ENCODE data around the gene MGAT4C. TPM values are rescaled to one million over a fixed set of nuclear protein-coding genes. Genes with fewer than 3 reads are reported as not detected.

Gene MGAT4C
- total RNA-seq, 1 donor from 2014 or later: 1.0 TPM

GRCh38 chr12:86193931-86194330, 62.3 kb downstream of the MGAT4C start:
- H3K4me1 ChIP-seq (ENCODE audit: control insufficient read depth in 3 of 3, insufficient read depth in 3 of 3, low read length in 3 of 3): no peaks in the 10 kb centered on the region
- no peak overlapping the region for H3K9ac ChIP-seq (ENCODE audit: low read depth in 1 of 3, low read length in 3 of 3)
- H3K36me3 ChIP-seq (ENCODE audit: control insufficient read depth in 3 of 3, insufficient read depth in 3 of 3, low read length in 3 of 3): no peaks in the 10 kb centered on the region
- no peaks in the 10 kb centered on the region for H3K9me3 ChIP-seq (ENCODE audit: control insufficient read depth in 3 of 3, low read length in 3 of 3)
- H3K27ac ChIP-seq (ENCODE audit: low read depth, low read length): no peak overlapping the region
- H3K4me3 ChIP-seq (ENCODE audit: low read length in 3 of 3): no peak overlapping the region
- H3K27me3 ChIP-seq (ENCODE audit: control insufficient read depth in 3 of 3, insufficient read depth in 3 of 3, low read length in 3 of 3): no peaks in the 10 kb centered on the region

- no peak overlapping the region for H3K9ac ChIP-seq (ENCODE audit: low read depth in 1 of 3, low read length in 3 of 3)
- H3K27me3 ChIP-seq (ENCODE audit: control insufficient read depth in 3 of 3, insufficient read depth in 3 of 3, low read length in 3 of 3): no peaks in the 10 kb centered on the region
- H3K4me1 ChIP-seq (ENCODE audit: control insufficient read depth in 3 of 3, insufficient read depth in 3 of 3, low read length in 3 of 3): no peaks in the 10 kb centered on the region
- H3K4me3 ChIP-seq (ENCODE audit: low read length in 3 of 3): no peak overlapping the region
- H3K9me3 ChIP-seq (ENCODE audit: control insufficient read depth in 3 of 3, low read length in 3 of 3): no peaks in the 10 kb centered on the region
- H3K27ac ChIP-seq (ENCODE audit: low read depth, low read length): no peak overlapping the region
- H3K36me3 ChIP-seq (ENCODE audit: control insufficient read depth in 3 of 3, insufficient read depth in 3 of 3, low read length in 3 of 3): no peaks in the 10 kb centered on the region
Observed at GRCh38 chr12:86188226-86188625, 68.0 kb downstream of the MGAT4C start.

GRCh38 chr12:86186449-86186848, 69.7 kb downstream of the MGAT4C start:
- Histone ChIP-seq H3K36me3 (ENCODE audit: control insufficient read depth in 3 of 3, insufficient read depth in 3 of 3, low read length in 3 of 3) (no peaks in the 10 kb centered on the region), H3K9ac (ENCODE audit: low read depth in 1 of 3, low read length in 3 of 3) (no peak overlapping the region), H3K27ac (ENCODE audit: low read depth, low read length) (no peak overlapping the region), H3K4me3 (ENCODE audit: low read length in 3 of 3) (no peak overlapping the region), H3K9me3 (ENCODE audit: control insufficient read depth in 3 of 3, low read length in 3 of 3) (no peaks in the 10 kb centered on the region), H3K4me1 (ENCODE audit: control insufficient read depth in 3 of 3, insufficient read depth in 3 of 3, low read length in 3 of 3) (no peaks in the 10 kb centered on the region), H3K27me3 (ENCODE audit: control insufficient read depth in 3 of 3, insufficient read depth in 3 of 3, low read length in 3 of 3) (no peaks in the 10 kb centered on the region)

- H3K4me1 ChIP-seq (ENCODE audit: control insufficient read depth in 3 of 3, insufficient read depth in 3 of 3, low read length in 3 of 3): no peaks in the 10 kb centered on the region
- no peaks in the 10 kb centered on the region for H3K27me3 ChIP-seq (ENCODE audit: control insufficient read depth in 3 of 3, insufficient read depth in 3 of 3, low read length in 3 of 3)
- H3K9ac ChIP-seq (ENCODE audit: low read depth in 1 of 3, low read length in 3 of 3): no peak overlapping the region
- no peaks in the 10 kb centered on the region for H3K9me3 ChIP-seq (ENCODE audit: control insufficient read depth in 3 of 3, low read length in 3 of 3)
- H3K36me3 ChIP-seq (ENCODE audit: control insufficient read depth in 3 of 3, insufficient read depth in 3 of 3, low read length in 3 of 3): no peaks in the 10 kb centered on the region
- no peak overlapping the region for H3K27ac ChIP-seq (ENCODE audit: low read depth, low read length)
- H3K4me3 ChIP-seq (ENCODE audit: low read length in 3 of 3): no peak overlapping the region
Observed at GRCh38 chr12:86179855-86180254, 76.3 kb downstream of the MGAT4C start.

GRCh38 chr12:86174188-86174587, 82.0 kb downstream of the MGAT4C start:
- no peak overlapping the region for H3K9ac ChIP-seq (ENCODE audit: low read depth in 1 of 3, low read length in 3 of 3)
- no peaks in the 10 kb centered on the region for H3K9me3 ChIP-seq (ENCODE audit: control insufficient read depth in 3 of 3, low read length in 3 of 3)

GRCh38 chr12:86172913-86173443, 83.2 kb downstream of the MGAT4C start:
- Histone ChIP-seq H3K27me3 (ENCODE audit: control insufficient read depth in 3 of 3, insufficient read depth in 3 of 3, low read length in 3 of 3) (no peaks in the 10 kb centered on the region), H3K36me3 (ENCODE audit: control insufficient read depth in 3 of 3, insufficient read depth in 3 of 3, low read length in 3 of 3) (no peaks in the 10 kb centered on the region), H3K4me3 (ENCODE audit: low read length in 3 of 3) (no peak overlapping the region), H3K4me1 (ENCODE audit: control insufficient read depth in 3 of 3, insufficient read depth in 3 of 3, low read length in 3 of 3) (no peaks in the 10 kb centered on the region), H3K27ac (ENCODE audit: low read depth, low read length) (no peak overlapping the region), H3K9me3 (ENCODE audit: control insufficient read depth in 3 of 3, low read length in 3 of 3) (no peaks in the 10 kb centered on the region), H3K9ac (ENCODE audit: low read depth in 1 of 3, low read length in 3 of 3) (no peak overlapping the region)

More at GRCh38 chr12:86174188-86174587, 82.0 kb downstream of the MGAT4C start:
- Histone ChIP-seq H3K36me3 (ENCODE audit: control insufficient read depth in 3 of 3, insufficient read depth in 3 of 3, low read length in 3 of 3) (no peaks in the 10 kb centered on the region), H3K27ac (ENCODE audit: low read depth, low read length) (no peak overlapping the region), H3K4me1 (ENCODE audit: control insufficient read depth in 3 of 3, insufficient read depth in 3 of 3, low read length in 3 of 3) (no peaks in the 10 kb centered on the region), H3K27me3 (ENCODE audit: control insufficient read depth in 3 of 3, insufficient read depth in 3 of 3, low read length in 3 of 3) (no peaks in the 10 kb centered on the region), H3K4me3 (ENCODE audit: low read length in 3 of 3) (no peak overlapping the region)

GRCh38 chr12:86170051-86170450, 86.1 kb downstream of the MGAT4C start:
- H3K27me3 ChIP-seq (ENCODE audit: control insufficient read depth in 3 of 3, insufficient read depth in 3 of 3, low read length in 3 of 3): no peaks in the 10 kb centered on the region
- no peak overlapping the region for H3K9ac ChIP-seq (ENCODE audit: low read depth in 1 of 3, low read length in 3 of 3)
- no peak overlapping the region for H3K27ac ChIP-seq (ENCODE audit: low read depth, low read length)
- H3K9me3 ChIP-seq (ENCODE audit: control insufficient read depth in 3 of 3, low read length in 3 of 3): no peaks in the 10 kb centered on the region
- H3K4me1 ChIP-seq (ENCODE audit: control insufficient read depth in 3 of 3, insufficient read depth in 3 of 3, low read length in 3 of 3): no peaks in the 10 kb centered on the region
- H3K4me3 ChIP-seq (ENCODE audit: low read length in 3 of 3): no peak overlapping the region
- no peaks in the 10 kb centered on the region for H3K36me3 ChIP-seq (ENCODE audit: control insufficient read depth in 3 of 3, insufficient read depth in 3 of 3, low read length in 3 of 3)

- H3K9ac ChIP-seq (ENCODE audit: low read depth in 1 of 3, low read length in 3 of 3): no peak overlapping the region
- no peak overlapping the region for H3K27ac ChIP-seq (ENCODE audit: low read depth, low read length)
- H3K4me3 ChIP-seq (ENCODE audit: low read length in 3 of 3): no peak overlapping the region
- H3K4me1 ChIP-seq (ENCODE audit: control insufficient read depth in 3 of 3, insufficient read depth in 3 of 3, low read length in 3 of 3): no peaks in the 10 kb centered on the region
- H3K36me3 ChIP-seq (ENCODE audit: control insufficient read depth in 3 of 3, insufficient read depth in 3 of 3, low read length in 3 of 3): no peaks in the 10 kb centered on the region
- no peaks in the 10 kb centered on the region for H3K27me3 ChIP-seq (ENCODE audit: control insufficient read depth in 3 of 3, insufficient read depth in 3 of 3, low read length in 3 of 3)
- H3K9me3 ChIP-seq (ENCODE audit: control insufficient read depth in 3 of 3, low read length in 3 of 3): no peaks in the 10 kb centered on the region
Observed at GRCh38 chr12:86158956-86159355, 97.2 kb downstream of the MGAT4C start.

GRCh38 chr12:86154620-86155019, 101.6 kb downstream of the MGAT4C start:
- no peaks in the 10 kb centered on the region for H3K9me3 ChIP-seq (ENCODE audit: control insufficient read depth in 3 of 3, low read length in 3 of 3)
- no peaks in the 10 kb centered on the region for H3K36me3 ChIP-seq (ENCODE audit: control insufficient read depth in 3 of 3, insufficient read depth in 3 of 3, low read length in 3 of 3)
- H3K4me1 ChIP-seq (ENCODE audit: control insufficient read depth in 3 of 3, insufficient read depth in 3 of 3, low read length in 3 of 3): no peaks in the 10 kb centered on the region
- no peak overlapping the region for H3K27ac ChIP-seq (ENCODE audit: low read depth, low read length)
- H3K4me3 ChIP-seq (ENCODE audit: low read length in 3 of 3): no peak overlapping the region
- no peak overlapping the region for H3K9ac ChIP-seq (ENCODE audit: low read depth in 1 of 3, low read length in 3 of 3)
- no peaks in the 10 kb centered on the region for H3K27me3 ChIP-seq (ENCODE audit: control insufficient read depth in 3 of 3, insufficient read depth in 3 of 3, low read length in 3 of 3)

- Histone ChIP-seq H3K27ac (ENCODE audit: low read depth, low read length) (no peak overlapping the region), H3K9ac (ENCODE audit: low read depth in 1 of 3, low read length in 3 of 3) (no peak overlapping the region), H3K4me1 (ENCODE audit: control insufficient read depth in 3 of 3, insufficient read depth in 3 of 3, low read length in 3 of 3) (no peaks in the 10 kb centered on the region), H3K36me3 (ENCODE audit: control insufficient read depth in 3 of 3, insufficient read depth in 3 of 3, low read length in 3 of 3) (no peaks in the 10 kb centered on the region), H3K9me3 (ENCODE audit: control insufficient read depth in 3 of 3, low read length in 3 of 3) (no peaks in the 10 kb centered on the region), H3K4me3 (ENCODE audit: low read length in 3 of 3) (no peak overlapping the region), H3K27me3 (ENCODE audit: control insufficient read depth in 3 of 3, insufficient read depth in 3 of 3, low read length in 3 of 3) (no peaks in the 10 kb centered on the region)
Observed at GRCh38 chr12:86148612-86149011, 107.6 kb downstream of the MGAT4C start.

- Histone ChIP-seq H3K9me3 (ENCODE audit: control insufficient read depth in 3 of 3, low read length in 3 of 3) (no peaks in the 10 kb centered on the region), H3K36me3 (ENCODE audit: control insufficient read depth in 3 of 3, insufficient read depth in 3 of 3, low read length in 3 of 3) (no peaks in the 10 kb centered on the region), H3K9ac (ENCODE audit: low read depth in 1 of 3, low read length in 3 of 3) (no peak overlapping the region), H3K4me1 (ENCODE audit: control insufficient read depth in 3 of 3, insufficient read depth in 3 of 3, low read length in 3 of 3) (no peaks in the 10 kb centered on the region), H3K27ac (ENCODE audit: low read depth, low read length) (no peak overlapping the region), H3K4me3 (ENCODE audit: low read length in 3 of 3) (no peak overlapping the region), H3K27me3 (ENCODE audit: control insufficient read depth in 3 of 3, insufficient read depth in 3 of 3, low read length in 3 of 3) (no peaks in the 10 kb centered on the region)
Observed at GRCh38 chr12:86148071-86148470, 108.1 kb downstream of the MGAT4C start.
